ENCODE results near the gene ZNF556.

The ZNF556 gene

GRCh38 chr19:2853015-2853606 lies 14.0 kb upstream of the ZNF556 start:
- Histone ChIP-seq H3K4me1 (ENCODE audit: control insufficient read depth, low read length) (no peaks in the 10 kb centered on the region), H3K79me2 (ENCODE audit: control insufficient read depth, low read length) (peaks cover 7% of the 10 kb centered on the region), H3F3A (ENCODE audit: control insufficient read depth, insufficient read depth) (no peaks in the 10 kb centered on the region), H4K20me1 (ENCODE audit: control insufficient read depth, insufficient read depth, low read depth, low read length) (no peaks in the 10 kb centered on the region), H3K27ac (ENCODE audit: low read depth, low read length) (no peak overlapping the region), H3K27me3 (ENCODE audit: control insufficient read depth, low read length) (no peaks in the 10 kb centered on the region), H3K36me3 (ENCODE audit: control insufficient read depth, low read length) (peaks cover 56% of the 10 kb centered on the region), H3K9me2 (replicated peaks; ENCODE audit: control insufficient read depth, low read length) (no peaks in the 10 kb centered on the region), H3K4me3 (ENCODE audit: low read length) (no peak overlapping the region), H3K4me2 (ENCODE audit: low read length) (no peak overlapping the region), H3K9me3 (ENCODE audit: control insufficient read depth, insufficient read depth, low read length) (peaks cover 39% of the 10 kb centered on the region)
- TF ChIP-seq CTCF (IDR thresholded peaks at IDR 0.05; ENCODE audit: low read depth, low read length, poor library complexity, severe bottlenecking) (no peak), EZH2phosphoT487 (IDR thresholded peaks at IDR 0.05; ENCODE audit: borderline replicate concordance, low read length) (no peak)

DNA sequence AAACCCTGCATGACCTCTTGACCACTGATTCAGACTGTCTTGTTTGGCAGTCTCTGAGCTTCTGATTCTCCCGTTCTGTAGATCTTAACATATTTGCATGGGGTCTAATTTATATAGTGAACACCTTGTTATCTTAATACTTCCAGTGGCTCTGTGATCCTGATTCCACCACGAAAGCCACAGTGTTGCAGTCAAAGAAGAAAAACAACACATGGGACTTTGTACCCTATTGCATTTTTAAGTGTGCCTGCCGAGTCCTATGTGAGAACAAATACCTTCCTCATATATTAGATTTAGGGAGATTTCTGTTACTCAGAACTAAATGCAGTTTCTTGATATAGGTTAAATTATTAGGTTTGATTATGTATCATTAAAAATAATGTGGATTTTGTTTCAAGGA lies 12.3 kb upstream of the ZNF556 start:
- Histone ChIP-seq H3K9me3 (ENCODE audit: control insufficient read depth, insufficient read depth, low read length) (peaks cover 36% of the 10 kb centered on the region), H3K4me1 (ENCODE audit: control insufficient read depth, low read length) (no peaks in the 10 kb centered on the region), H3K4me2 (ENCODE audit: low read length) (no peak overlapping the region), H4K20me1 (ENCODE audit: control insufficient read depth, insufficient read depth, low read depth, low read length) (no peaks in the 10 kb centered on the region), H3K9me2 (replicated peaks; ENCODE audit: control insufficient read depth, low read length) (no peaks in the 10 kb centered on the region), H3K36me3 (ENCODE audit: control insufficient read depth, low read length) (peaks cover 53% of the 10 kb centered on the region), H3F3A (ENCODE audit: control insufficient read depth, insufficient read depth) (no peaks in the 10 kb centered on the region), H3K4me3 (ENCODE audit: low read length) (no peak overlapping the region), H3K27ac (ENCODE audit: low read depth, low read length) (no peak overlapping the region), H3K27me3 (ENCODE audit: control insufficient read depth, low read length) (no peaks in the 10 kb centered on the region), H3K79me2 (ENCODE audit: control insufficient read depth, low read length) (0 out of 2 replicates have a peak, but pooled peaks cover 2% of the 10 kb centered on the region)
- TF ChIP-seq EZH2phosphoT487 (IDR thresholded peaks at IDR 0.05; ENCODE audit: borderline replicate concordance, low read length) (no peak), CTCF (IDR thresholded peaks at IDR 0.05; ENCODE audit: low read depth, low read length, poor library complexity, severe bottlenecking) (no peak)

DNA sequence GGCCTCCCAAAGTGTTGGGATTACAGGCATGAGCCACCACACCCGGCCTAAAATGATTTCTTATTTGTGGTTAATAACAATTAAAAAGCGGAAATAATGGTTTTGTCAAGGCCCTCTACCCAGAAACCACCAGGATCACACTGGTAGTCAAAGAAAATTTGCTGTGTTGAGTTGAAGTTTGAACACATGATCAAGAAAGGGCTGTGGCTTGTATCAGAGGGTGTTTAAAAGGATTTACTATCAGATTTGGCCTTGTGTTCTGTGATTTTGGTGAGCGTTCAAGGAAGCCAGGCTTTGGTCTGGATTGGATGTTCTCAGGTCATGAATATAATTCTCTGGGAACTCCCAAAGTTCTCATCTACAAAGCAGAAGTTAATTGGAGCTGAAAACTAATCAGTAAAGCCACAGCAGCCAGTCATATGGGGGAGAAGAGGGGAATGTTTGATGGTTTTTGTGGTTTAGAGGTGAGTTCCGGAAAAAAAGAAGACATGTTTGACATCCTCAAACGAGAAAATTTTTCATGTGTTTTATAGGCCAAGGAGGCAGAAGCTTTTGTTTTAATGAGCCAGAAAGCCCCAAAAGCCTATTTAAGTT lies 10.6 kb upstream of the ZNF556 start:
- Histone ChIP-seq H3K36me3 (ENCODE audit: control insufficient read depth, low read length) (peaks cover 37% of the 10 kb centered on the region), H3K4me2 (ENCODE audit: low read length) (no peak overlapping the region), H3K4me1 (ENCODE audit: control insufficient read depth, low read length) (no peaks in the 10 kb centered on the region), H3K9me3 (ENCODE audit: control insufficient read depth, insufficient read depth, low read length) (peaks cover 26% of the 10 kb centered on the region), H3K27ac (ENCODE audit: low read depth, low read length) (no peak overlapping the region), H4K20me1 (ENCODE audit: control insufficient read depth, insufficient read depth, low read depth, low read length) (no peaks in the 10 kb centered on the region), H3K27me3 (ENCODE audit: control insufficient read depth, low read length) (no peaks in the 10 kb centered on the region), H3F3A (ENCODE audit: control insufficient read depth, insufficient read depth) (no peaks in the 10 kb centered on the region), H3K79me2 (ENCODE audit: control insufficient read depth, low read length) (no peaks in the 10 kb centered on the region), H3K9me2 (replicated peaks; ENCODE audit: control insufficient read depth, low read length) (no peaks in the 10 kb centered on the region), H3K4me3 (ENCODE audit: low read length) (no peak overlapping the region)
- TF ChIP-seq CTCF (IDR thresholded peaks at IDR 0.05; ENCODE audit: low read depth, low read length, poor library complexity, severe bottlenecking) (no peak), EZH2phosphoT487 (IDR thresholded peaks at IDR 0.05; ENCODE audit: borderline replicate concordance, low read length) (no peak)
